ENCODE measurements around the gene MYOZ1.
"Not testable (repeated sequence)": the region's sequence is repeated elsewhere in the genome, so short reads cannot be mapped to it uniquely, and the experiment has no call there.

Gene MYOZ1

DNA sequence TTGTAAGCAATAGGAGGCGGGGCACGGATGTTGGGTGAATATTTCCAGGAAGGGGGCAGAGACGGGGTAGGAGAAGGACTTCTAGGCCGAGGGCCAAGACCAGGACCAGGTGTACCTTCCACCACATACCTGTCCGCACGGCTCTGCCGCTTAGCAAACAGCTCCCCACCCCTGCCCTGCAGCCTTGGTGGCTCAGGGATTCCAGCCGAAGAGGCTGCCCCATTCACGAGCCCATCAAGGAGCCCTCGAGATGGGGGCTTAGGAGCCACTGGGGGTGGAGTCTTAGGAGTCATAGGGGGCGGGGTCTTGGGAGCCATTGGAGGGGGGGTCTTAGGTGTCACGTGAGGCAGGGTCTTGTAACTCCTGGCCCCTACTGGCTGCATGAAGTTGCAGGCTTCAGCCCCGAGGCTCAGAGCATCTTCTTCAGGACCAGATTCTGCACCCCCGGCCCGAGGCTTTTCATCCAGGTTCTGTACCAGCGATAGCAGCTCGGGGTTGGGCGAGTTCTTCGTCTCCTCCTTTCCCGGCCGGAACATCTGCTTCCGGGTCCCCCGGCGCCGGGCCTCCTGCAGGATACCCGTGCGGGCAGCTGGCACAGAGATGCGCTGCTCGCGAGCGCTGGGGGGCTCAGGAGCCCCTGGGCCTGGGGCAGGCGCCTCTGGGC, 6.1 kb upstream of the MYOZ1 start:
- no peak for DNase-seq (ENCODE audit: low read depth)

DNA sequence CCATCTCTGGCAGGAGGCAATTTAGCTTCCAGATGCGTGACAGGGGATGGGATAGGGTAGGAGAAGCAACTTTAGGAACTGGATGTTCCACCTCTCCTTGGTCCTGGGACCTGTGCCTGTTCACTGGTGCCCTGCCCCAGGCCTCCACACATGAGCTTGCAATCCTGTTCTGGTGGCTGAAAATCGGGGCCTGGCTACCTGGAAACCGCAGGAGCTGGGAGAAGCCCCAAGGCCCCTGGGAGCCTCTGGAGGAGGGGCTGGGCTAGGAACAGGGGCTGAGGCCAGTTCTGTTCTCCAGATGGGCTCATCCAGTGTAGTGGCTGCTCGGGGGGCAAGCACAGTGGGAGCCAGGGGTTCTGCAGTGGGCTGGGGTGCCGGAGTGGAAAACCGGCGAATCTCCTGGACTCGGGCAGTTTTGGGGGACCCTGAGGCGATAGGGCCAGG, 5.3 kb upstream of the MYOZ1 start:
- no peak for DNase-seq (ENCODE audit: low read depth)

DNA sequence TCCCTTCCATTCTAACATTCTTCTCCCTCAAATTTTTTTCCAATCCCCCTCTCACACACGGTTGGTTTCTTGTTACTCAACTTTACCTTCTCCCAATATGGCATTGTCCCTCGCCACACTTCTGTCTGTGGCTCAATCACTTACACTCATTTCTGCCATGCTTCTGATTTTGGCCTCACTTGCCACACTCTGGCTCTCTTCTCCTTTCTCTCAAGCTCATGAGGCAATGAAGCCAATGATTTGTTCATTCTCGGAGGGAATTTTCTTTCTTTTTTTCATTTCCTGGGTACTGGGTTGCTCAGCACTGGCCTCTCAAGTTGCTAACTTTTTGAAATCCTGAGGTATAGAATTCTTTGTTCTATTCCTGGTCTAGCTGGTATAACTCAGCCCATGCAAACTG, 4.0 kb upstream of the MYOZ1 start:
- no peak for DNase-seq (ENCODE audit: low read depth)

DNA sequence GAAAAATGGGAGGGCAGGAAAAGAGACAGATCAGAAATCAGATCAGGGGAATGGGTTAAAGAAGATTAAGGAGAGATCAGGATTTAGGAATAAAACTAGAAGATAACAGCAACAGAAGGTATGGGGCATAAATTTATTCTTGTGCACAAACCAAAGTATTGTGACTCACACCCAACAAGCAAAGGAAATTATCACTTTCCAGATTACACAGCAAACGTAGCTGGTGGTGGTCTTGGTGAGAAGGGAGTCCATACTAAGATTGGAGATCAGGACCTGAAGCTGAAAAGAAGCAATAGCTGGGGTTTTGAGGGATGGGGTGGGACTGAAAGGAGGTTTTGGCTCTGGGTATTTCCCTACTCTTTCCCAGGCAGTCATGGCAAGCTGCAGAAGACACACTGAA, 3.5 kb upstream of the MYOZ1 start:
- DNase-seq (ENCODE audit: low read depth): no peak

DNA sequence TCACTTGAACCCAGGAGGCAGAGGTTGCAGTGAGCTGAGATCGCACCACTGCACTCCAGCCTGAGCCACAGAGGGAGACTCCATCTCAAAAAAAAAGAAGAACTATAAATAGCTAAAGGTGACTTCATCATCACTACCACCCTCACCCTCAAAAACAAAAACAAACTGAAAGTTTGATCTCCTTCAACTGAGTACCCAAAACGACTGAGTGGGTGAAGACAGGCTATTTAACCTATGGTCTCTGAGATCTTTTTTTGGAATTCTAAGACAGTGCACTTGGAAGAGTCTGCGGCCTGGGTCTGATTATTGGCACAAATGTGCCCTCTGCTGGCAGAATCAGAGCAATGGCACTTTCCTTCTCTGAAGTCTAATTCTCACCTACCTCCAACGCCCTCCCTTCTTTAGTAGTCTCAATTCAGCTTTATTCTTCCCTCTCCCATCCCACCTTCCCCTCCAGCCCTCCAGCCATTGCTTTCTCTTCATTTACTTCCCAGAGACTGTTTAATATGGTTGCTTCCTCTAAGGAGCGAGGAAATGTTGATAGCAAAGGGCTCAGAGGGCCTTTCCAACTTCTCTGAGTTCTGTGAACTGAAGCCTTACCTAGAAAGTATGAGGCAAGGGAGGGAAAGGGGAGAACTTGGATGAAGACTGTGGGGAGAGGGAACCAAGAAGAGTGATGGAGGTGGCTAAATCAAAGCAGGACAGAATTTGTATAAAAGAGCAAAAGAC, 2.9 kb upstream of the MYOZ1 start:
- DNase-seq (ENCODE audit: low read depth): peak; percentile 33

DNA sequence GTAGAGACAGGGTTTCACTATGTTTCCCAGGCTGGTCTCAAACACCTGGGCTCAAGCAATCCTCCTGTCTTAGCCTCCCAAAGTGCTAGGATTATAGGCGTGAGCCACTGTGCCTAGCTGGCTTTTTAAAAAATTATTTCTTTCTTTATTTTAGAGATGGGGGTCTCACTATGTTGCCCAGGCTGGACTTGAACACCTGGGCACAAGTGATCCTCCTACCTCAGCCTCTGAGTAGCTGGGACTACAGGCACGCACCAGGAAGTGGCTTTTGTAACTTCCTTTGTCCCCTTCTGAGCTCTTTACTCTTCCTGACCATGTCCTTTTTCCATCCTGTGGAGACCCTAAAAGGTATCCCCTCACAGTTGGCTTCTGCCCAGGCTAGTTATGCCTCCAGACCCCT, 2.1 kb upstream of the MYOZ1 start:
- DNase-seq (ENCODE audit: low read depth): no peak

DNA sequence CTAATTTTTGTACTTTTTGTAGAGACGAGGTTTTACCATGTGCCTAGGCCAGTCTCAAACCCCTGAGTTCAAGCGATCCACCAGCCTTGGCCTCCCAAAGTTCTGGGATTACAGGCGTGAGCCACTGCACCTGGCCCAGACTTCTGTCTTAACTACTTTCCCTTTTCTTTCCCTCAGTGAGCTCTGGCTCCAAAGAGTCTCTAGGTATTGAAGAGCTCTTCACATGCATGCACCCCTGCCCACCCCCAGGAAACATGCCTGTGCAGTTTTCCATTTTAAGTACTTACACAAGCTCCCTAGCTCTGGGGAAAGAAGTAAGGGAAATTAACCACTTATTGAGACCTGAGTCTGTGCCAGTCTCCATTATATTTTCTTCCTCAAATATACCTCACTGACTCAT, 2.0 kb downstream of the MYOZ1 start:
- no peak for DNase-seq (ENCODE audit: low read depth)

DNA sequence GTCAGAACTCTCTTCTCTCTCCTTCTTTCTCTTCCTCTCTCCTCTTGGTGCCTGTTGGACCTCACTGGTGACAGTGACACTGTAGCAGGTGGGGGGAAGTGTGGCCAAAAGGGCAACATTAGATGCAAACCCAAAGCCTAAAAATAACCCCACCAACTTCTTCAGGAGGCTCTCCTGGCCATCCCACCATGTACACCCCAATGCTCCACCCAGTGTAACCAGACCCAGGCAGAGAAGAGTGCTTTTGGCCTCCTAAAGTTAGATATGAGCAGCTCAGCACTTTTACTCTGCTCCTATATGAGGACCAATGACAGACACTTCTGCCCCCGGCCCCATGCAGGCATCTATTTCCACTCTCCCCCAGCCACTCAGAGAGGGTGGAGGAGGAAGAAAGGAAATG, 5.5 kb downstream of the MYOZ1 start:
- no peak for DNase-seq (ENCODE audit: low read depth)

DNA sequence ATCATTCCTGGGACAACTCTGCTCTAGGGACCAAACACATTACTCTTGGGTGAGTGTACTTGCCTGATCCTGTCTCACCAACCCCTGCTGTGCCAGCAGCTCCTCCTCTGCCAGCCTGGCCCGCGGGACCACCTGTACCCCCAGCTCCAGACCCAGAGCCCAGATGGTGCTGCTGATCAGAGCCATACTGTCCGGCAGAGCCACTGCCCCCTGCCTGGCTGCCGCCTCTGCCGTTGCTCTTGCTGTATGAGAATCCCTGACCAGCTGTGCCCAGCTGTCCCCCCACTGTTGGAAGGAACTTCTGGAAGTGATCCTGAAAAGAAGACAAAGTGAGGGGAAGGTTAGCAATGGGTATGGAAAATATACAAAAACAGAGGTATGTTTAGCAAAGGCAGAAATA, 6.9 kb downstream of the MYOZ1 start:
- no peak for DNase-seq (ENCODE audit: low read depth)

DNA sequence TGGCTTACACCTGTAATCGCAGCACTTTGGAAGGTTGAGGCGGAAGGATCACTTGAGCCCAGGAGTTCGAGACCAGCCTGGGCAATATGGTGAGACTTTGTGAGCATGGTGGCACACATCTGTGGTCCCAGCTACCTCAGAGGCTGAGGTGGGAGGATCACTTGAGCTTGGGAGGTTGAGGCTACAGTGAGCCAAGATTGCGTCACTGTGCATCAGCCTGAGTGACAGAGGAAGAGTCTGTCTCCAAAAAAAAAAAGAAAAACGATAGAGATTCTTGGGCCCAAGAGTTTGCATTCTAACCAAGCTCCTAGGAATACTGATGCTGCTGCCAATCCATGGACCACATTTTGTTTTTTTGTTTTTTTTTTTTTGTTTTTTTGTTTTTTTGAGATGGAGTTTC, 12.1 kb downstream of the MYOZ1 start:
- no peak for DNase-seq (ENCODE audit: low read depth)

DNA sequence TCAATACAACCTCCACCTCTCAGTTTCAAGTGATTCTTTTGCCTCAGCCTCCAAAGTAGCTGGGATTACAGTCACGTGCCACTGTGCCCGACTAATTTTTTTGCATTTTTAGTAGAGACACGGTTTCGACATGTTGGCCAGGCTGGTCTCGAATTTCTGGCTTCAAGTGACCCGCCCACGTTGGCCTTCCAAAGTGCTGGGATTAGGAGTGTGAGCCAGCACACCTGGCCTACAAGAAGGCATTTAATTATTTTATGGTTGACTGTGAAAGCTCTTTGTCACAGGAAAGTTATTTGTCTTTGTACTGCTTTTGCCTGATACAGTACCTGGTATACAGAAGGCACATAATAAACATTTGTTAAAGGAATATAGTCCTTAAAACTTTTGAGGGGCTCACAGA, 12.9 kb downstream of the MYOZ1 start:
- no peak for DNase-seq (ENCODE audit: low read depth)

DNA sequence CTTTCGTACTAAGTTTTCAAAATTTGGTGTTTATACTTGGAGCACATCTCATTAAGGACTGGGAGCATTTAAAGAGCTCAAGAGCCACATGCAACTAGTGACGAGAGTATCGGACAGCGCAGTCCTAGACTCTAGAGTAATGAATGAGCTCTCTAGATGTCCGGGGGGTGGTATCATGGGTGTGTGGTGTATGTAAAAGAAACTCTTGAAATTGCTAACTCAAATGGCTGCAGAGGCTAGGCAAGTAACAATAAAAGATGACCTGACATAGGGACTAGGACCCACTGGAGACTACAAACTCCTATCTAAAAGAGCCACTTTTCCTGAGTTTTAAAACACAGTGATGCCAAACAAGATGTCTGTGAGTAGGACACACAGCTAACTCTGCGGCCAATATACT, 14.0 kb downstream of the MYOZ1 start:
- no peak for DNase-seq (ENCODE audit: low read depth)

DNA sequence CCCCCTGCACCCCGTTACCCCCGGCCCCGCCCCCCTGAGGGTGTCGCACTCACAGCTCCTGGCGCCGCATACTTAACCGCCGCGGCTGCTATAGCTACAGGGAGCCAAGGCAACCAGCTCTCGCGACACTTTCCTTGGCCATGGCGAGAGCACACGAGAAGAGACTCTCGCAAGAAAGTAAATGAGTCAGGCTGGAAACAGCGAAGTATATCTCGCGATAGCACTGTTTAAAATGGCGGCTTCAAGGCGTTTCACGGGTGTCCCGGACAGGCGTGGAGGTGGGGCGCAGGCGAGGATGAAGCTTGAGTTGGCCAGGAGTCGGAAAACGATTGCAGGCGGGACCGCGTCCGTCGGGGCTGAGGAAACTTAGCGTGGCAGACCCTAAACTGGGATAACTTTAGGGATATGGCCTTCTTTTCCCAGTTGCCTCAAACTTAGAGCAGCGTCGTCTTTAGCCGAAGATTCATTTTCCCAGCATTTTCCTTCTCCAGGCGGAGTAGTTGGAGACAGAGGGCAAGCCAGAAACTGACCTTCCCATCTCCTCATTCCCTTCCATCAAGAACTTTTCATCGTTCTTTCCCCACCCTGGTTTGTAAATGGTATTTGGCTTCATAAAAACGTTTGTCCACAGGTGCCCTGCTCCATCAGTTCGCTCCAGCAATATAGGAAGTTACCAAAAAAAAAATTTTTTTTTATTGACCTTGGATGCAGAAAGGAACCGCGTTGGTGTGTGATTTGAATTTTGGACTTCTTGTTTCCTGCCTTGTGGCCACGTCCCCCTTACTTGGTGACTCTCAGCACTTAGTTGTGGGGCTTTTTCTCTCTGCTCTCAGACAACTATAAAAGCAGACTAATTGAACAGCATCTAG, 15.2 kb downstream of the MYOZ1 start:
- DNase-seq (ENCODE audit: low read depth): peak; percentile 88

DNA sequence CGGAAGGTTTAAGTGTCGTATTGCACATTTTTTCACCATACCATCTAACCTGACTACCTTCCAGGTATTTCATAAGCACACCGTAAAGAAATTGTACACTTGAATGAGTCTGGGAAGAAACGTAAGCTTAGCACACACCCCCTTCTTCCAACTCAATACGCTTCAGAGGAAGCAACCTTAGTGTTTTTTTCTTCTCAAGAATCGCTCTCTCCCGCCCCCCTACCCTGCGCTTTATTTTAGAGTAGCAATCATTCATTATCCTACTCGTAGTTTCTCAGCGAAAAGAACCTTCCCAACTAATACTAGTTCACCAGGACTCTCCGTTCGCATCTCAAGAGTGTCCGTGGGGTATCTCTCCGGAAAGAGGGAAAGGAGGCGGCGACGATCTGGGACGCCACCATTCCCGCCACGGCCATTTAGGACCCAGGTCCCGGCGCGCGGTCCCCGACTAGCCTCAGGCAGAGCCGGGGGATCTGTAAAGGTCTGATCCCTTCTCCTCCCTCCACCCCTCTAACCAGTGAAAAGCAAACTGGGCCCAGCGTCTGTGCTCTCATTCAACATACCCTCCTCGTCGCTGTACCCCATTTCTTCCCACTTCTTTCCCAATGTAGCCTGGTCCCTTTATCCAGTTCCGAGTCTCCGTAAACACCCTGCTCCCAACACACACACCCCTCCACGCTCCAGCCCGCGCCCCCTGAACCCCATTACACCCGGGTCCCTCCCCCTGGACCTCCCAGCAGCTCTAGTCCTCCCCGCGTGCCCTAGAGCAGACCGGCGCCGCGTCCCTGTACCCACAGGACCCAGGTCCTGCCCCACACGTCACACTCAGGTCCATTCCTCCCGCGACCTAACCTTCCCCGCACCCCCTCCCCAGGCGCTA, 16.0 kb downstream of the MYOZ1 start:
- DNase-seq (ENCODE audit: low read depth): no peak

DNA sequence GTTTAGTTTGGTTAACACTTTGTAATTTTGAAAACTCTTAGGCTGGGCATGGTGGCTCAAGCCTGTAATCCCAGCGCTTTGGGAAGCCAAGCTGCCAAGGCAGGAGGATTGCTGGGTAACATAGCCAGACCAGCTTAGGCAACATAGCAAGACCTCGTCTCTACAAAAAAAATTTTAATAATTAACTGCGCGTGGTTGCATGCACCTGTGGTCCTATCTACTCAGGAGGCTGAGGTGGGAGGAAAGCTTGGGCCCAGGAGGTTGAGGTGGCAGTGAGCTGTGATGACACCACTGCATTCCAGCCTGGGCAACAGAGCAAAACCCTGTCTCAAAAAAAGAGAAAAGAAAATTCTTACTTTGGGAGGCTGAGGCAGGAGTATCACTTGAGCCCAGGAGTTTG, 18.2 kb downstream of the MYOZ1 start:
- DNase-seq (ENCODE audit: low read depth): no peak

DNA sequence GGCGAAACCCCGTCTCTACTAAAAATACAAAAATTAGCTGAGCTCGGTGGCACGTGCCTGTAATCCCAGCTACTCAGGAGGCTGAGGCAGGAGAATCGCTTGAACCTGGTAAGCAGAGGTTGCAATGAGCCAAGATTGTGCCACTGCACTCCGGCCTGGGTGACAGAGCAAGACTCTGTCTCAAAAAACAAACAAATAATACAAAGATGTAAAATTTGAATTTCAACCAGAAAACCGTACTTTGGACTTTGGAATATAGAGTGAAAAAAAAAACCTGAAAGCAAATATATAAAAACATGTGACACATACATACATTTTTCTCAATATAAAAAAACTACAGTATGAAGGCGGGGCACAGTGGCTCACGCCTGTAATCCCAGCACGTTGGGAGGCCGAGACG, 20.3 kb downstream of the MYOZ1 start:
- DNase-seq (ENCODE audit: low read depth): not testable (repeated sequence)

DNA sequence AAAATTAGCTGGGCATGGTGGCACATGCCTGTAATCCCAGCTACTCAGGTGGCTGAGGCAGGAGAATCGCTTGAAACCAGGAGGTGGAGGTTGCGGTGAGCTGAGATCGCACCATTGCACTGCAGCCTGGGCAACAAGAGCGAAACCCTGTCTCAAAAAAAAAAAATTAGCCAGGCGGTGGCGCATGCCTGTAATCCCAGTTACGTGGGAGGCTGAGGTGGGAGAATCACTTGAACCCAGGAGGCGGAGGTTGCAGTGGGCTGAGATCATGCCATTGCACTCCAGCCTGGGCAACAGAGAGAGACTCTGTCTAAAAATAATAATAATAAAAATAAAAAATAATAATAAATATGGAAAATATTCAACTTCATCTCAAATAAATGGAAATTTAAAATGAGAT, 24.1 kb downstream of the MYOZ1 start:
- DNase-seq (ENCODE audit: low read depth): not testable (repeated sequence)

DNA sequence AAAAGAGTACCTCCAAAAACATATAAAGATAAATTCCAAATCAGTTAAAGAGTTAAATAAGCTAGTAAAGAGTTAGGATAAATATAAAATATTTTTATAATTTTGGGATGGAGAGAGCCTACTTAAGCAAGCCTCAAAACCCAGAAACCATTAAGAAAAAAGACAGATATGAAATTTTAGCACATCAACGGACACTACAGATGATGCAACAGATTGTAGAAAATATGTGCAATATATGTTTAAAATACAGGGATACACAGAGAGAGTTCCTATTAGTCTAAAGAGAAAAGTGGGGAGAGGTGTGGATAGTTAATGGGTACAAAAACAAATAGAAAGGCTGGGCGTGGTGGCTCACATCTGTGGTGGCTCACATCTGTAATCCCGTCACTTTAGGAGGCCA, 26.6 kb downstream of the MYOZ1 start:
- no peak for DNase-seq (ENCODE audit: low read depth)

DNA sequence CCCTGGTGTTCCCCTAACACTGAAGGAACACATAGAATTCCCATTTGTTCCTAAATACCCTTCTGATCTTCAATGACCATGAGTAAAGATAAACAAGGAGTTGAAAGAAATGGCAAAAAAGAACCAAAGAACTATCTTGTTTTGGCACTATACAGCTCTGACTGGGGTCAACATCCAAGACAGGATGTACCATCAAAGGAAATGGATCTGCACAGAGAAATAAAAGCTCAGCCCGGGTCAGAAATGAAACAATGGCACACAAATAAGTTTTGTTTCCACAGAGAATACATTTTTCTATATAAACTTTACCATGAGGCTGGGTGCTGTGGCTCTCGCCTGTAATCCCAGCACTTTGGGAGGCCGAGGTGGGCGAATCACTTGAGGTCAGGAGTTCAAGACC, 32.2 kb downstream of the MYOZ1 start:
- DNase-seq (ENCODE audit: low read depth): no peak

DNA sequence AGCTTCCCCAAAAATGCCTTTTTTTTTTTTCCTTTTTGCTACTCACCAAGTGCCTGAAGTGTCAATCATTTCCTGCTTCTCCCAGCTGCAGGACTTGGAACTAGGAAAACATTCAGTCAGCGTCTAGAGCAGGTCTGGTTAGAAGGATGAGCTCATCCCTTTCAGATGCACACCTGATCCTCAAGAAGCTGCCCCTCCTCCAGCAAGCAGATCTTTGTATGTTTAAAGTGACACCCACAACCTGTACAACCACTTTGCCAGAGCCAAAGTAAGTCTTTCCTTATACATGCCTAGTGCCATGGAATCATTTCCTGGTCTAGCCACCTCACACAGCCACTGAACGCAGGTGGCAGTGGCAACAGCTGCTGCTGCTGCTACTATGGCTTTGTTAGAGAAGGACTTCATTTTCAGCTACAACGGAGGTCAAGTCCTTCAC, 39.8 kb downstream of the MYOZ1 start:
- DNase-seq (ENCODE audit: low read depth): no peak

DNA sequence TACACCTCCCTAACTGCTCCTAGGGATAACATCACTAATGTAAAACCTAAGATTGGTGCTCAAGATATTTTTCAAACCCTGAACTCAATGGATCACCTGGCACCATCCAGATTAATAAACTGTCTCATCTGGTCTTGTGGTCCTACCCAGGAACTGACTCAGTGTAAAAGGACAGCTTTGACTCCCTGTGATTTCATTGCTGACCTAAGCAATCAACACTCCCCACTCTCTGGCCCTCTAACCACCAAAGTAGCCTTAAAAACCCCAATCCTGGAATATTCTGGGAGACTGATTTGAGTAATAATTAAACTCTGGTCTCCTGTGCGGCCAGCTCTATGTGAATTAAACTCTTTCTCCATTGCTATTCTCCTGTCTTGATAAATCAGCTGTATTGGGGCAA, 43.9 kb downstream of the MYOZ1 start:
- no peak for DNase-seq (ENCODE audit: low read depth)

DNA sequence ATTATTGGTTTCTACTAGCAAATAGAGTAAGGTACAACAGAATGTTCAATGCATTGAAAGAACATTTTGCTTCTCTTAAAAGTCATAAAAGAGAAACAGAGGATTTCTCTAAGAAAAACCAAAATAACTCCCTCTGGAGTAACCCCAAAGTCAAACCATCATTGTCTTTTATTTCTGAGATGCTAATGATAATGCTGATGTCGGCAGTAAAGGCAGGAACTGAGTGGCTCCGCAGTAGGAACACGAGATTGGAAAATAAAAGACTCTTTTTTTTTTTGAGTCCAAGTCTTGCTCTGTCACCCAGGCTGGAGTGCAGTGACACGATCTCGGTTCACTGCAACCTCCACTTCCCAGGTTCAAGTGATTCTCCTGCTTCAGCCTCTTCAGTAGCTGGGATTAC, 47.5 kb downstream of the MYOZ1 start:
- DNase-seq (ENCODE audit: low read depth): no peak
